ENCODE data around the gene CXCL5. TPM values are rescaled to one million over a fixed set of nuclear protein-coding genes. Genes with fewer than 3 reads are reported as not detected.

CXCL5 gene
- total RNA-seq (under 1 TPM in 3 of 7 donors, not detected in 4; 0.10 to 0.34 (median 0.12) TPM), polyA plus RNA-seq (under 1 TPM; 0.05 to 0.27 TPM)
- long read RNA-seq, donor 1, result 0 reads
- long read RNA-seq, donor 2, result 0 reads
- long read RNA-seq, donor 3, result 0 reads

DNA sequence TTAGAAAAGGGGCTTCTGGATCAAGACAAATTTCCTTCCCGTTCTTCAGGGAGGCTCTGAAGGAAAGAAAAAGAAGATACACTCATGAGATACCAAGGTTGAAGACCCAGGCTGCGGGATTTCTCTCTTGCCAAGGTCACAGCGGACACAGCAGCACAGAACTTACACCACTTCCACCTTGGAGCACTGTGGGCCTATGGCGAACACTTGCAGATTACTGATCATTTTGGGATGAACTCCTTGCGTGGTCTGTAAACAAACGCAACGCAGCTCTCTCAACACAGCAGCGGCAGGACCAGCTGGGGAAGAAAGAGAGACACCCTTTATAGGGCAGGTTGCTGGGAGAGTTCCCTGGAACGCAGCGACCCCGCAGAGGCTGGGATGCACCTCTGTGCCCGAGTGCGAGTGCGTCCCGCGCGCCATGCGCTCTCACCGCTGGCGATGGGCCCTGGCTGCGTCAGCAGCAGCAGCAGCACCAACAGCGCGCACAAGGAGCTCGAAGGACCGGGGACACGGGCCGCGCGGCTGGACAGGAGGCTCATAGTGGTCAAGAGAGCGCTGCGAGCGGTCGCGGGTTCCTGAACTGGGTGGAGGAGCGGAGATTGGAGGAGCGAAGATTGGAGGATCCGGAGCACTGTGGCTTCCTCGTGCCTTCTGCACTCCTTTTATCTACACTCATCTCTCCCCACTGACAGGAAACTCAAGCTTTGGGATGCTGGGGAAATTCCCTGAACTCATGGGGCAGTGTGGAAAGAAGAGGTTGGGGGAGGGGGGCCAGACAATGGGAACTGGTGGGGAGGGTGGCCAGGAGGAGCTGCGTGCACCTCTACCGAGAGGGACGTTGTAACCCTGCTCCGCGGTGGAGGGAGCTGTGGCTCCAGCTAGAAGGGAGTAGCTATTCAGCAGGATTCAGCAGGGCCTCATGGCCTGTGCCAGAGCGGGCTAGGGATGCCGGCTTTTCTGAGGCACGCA, at the start of gene CXCL5:
Gene CXCL5 (minus strand): TSS at position 638 of the 972 bp plus-strand sequence. CDS start 96 bp downstream, at position 542.
- H3K4me3 ChIP-seq, result no peak within 1 kb of the TSS
- WGBS, 3 donors, result 8 to 10% (median 9%) methylated on average over 46 of the region's 46 CpGs
- DNase-seq, result peak in 1 of 5 donors; percentile 34
- H3K4me1 ChIP-seq (ENCODE audit: insufficient read depth), result no peaks in the 10 kb centered on the region
- intact Hi-C loops (cut with DNase I), result no loop called here
- H3K27me3 ChIP-seq, result no peaks in the 10 kb centered on the region
- no peak within 1 kb of the TSS for H3K27ac ChIP-seq
- no peaks in the 10 kb centered on the region for H3K9me3 ChIP-seq
- TF ChIP-seq POLR2A (IDR thresholded peaks at IDR 0.05) (no peak), EP300 (IDR thresholded peaks at IDR 0.05) (no peak)
- TF ChIP-seq, protein P1, sequence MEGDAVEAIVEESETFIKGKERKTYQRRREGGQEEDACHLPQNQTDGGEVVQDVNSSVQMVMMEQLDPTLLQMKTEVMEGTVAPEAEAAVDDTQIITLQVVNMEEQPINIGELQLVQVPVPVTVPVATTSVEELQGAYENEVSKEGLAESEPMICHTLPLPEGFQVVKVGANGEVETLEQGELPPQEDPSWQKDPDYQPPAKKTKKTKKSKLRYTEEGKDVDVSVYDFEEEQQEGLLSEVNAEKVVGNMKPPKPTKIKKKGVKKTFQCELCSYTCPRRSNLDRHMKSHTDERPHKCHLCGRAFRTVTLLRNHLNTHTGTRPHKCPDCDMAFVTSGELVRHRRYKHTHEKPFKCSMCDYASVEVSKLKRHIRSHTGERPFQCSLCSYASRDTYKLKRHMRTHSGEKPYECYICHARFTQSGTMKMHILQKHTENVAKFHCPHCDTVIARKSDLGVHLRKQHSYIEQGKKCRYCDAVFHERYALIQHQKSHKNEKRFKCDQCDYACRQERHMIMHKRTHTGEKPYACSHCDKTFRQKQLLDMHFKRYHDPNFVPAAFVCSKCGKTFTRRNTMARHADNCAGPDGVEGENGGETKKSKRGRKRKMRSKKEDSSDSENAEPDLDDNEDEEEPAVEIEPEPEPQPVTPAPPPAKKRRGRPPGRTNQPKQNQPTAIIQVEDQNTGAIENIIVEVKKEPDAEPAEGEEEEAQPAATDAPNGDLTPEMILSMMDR (IDR thresholded peaks at IDR 0.05), result no peak
- no peaks in the 10 kb centered on the region for H3K36me3 ChIP-seq

DNA sequence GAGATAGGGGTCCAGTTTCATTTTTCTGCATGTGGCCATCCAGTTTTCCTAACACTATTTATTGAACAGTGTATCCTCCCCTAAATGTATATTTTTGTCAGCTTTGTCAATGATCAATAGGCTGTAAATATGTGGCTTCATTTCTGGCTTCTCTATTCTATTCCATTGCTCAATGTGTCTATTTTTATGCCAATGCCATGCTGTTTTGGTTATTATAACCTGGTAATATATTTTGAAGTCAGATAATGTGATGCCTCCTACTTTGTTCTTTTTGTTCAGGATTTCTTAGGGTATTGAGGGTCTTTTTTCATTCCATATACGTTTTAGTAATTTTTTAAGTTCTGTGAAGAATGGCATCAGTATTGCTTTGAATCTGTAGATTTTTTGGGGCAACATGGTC, 48.7 kb upstream of the CXCL5 start:
- Histone ChIP-seq H3K4me3 (no peak overlapping the region), H3K27me3 (no peaks in the 10 kb centered on the region), H3K27ac (no peak overlapping the region), H3K4me1 (ENCODE audit: insufficient read depth) (no peaks in the 10 kb centered on the region), H3K9me3 (no peaks in the 10 kb centered on the region), H3K36me3 (no peaks in the 10 kb centered on the region)
- intact Hi-C loops (cut with DNase I), result no loop called here
- TF ChIP-seq, protein P1 (IDR thresholded peaks at IDR 0.05), result no peak
- TF ChIP-seq EP300 (IDR thresholded peaks at IDR 0.05), result no peak
- no peak for TF ChIP-seq POLR2A (IDR thresholded peaks at IDR 0.05)
- WGBS, 3 donors, result 62 to 70% (median 64%) methylated on average over 1 of the region's 1 CpG
- no peak for DNase-seq

DNA sequence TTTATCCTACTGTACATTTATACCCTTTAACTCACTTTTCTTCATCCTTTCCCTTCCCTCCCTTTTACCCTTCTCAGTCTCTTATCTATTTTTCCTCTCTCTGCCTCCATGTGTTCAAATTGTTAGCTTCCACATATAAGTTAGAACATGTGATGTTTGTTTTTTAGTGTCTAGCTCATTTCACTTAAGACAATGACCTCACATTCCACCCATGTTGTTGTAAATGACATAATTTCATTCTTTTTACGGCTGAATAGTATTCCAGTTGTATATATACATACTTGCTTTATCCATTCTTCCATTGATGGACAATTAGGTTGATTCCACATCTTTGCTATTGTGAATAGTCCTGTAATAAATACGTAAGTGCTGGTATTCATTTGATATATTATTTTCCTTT, 47.3 kb upstream of the CXCL5 start:
- H3K36me3 ChIP-seq, result no peaks in the 10 kb centered on the region
- no peaks in the 10 kb centered on the region for H3K9me3 ChIP-seq
- intact Hi-C loops (cut with DNase I), result no loop called here
- 86 to 92% (median 89%) methylated on average over 2 of the region's 2 CpGs for WGBS, 3 donors
- no peaks in the 10 kb centered on the region for H3K4me1 ChIP-seq (ENCODE audit: insufficient read depth)
- TF ChIP-seq, protein P1 (IDR thresholded peaks at IDR 0.05), result no peak
- H3K27ac ChIP-seq, result no peak overlapping the region
- no peak overlapping the region for H3K4me3 ChIP-seq
- no peaks in the 10 kb centered on the region for H3K27me3 ChIP-seq
- DNase-seq, result no peak

DNA sequence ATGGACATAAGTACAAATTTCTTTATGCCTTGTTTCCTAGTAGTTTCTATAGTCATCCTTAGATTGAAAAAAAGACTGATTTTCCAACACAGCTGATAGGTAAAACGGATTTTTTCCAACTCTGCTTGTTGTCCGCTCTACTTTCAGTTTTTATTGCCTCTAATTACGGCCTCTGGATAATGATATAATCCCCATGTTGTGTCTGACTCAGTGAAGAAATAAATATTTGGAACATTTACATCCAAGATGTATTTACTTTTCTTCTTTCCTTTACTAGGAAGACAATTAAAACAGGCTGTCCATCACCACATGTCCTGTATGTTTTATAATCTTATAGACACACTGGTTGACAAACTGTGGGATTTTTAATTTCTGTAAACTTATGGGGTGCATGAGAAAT, 46.8 kb upstream of the CXCL5 start:
- 59 to 60% (median 59%) methylated on average over 3 of the region's 3 CpGs for WGBS, 3 donors
- H3K9me3 ChIP-seq, result no peaks in the 10 kb centered on the region
- no peak overlapping the region for H3K27ac ChIP-seq
- no peak overlapping the region for H3K4me3 ChIP-seq
- H3K36me3 ChIP-seq, result no peaks in the 10 kb centered on the region
- no peaks in the 10 kb centered on the region for H3K4me1 ChIP-seq (ENCODE audit: insufficient read depth)
- no peaks in the 10 kb centered on the region for H3K27me3 ChIP-seq
- intact Hi-C loops (cut with DNase I), result no loop called here
- DNase-seq, result no peak
- TF ChIP-seq POLR2A (IDR thresholded peaks at IDR 0.05) (no peak), EP300 (IDR thresholded peaks at IDR 0.05) (no peak)
- TF ChIP-seq, protein P1 (IDR thresholded peaks at IDR 0.05), result no peak
